ENCODE measurements around the gene SHMT2.

Gene SHMT2

DNA sequence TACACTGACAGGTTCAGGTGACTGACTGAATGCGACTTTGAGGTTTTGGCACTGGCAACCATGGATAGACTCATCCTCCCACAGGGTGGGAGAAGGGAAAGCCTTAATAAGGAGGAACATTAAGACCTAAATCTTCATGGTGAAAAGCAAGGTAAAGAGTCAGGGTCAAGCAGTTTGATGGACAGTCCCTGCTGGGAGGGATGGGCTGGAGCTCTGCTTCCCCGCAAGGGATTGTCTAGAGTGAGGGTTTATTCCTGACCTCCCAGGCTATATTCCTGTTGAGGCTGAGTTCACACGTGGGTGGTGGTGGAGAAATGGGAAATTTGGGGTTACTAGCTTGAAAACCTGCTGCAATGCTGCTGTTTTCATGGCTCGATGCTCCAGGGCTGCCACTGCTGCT is 30.9 kb downstream of the SHMT2 start:
- H3K4me3 ChIP-seq (ENCODE audit: low read depth, low read length), result no peak overlapping the region
- TF ChIP-seq POLR2A (IDR thresholded peaks at IDR 0.05; ENCODE audit: extremely low read depth, insufficient read length), result no peak
- TF ChIP-seq MAX (IDR thresholded peaks at IDR 0.05; ENCODE audit: low read depth, low read length), result no peak
- no peak for TF ChIP-seq MYC (IDR thresholded peaks at IDR 0.05; ENCODE audit: low read depth, low read length)
- TF ChIP-seq CTCF (IDR thresholded peaks at IDR 0.05; ENCODE audit: low read depth, low read length), result no peak
- DNase-seq (ENCODE audit: low read depth), result no peak

DNA sequence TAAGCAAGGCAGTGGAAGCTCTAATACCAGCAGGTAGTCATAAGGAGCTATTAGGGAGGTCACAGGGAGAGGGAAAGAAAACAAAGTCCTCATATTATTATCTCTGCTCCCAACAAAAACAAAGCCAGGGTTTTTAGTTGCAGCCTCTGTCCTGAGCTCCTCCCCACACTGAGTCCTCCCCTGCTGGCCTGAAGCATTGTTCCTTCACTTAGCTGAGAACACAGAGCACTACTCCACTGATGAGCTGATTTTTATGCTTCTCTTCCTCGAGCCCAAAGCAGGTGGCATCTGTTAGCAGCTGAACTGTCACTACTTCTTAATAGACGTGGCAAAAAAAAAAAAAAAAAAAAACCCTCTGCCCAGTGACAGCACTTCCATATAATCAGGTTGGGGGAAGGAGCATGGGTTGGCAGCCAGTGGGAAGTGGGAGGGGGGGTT is 31.9 kb downstream of the SHMT2 start:
- H3K4me3 ChIP-seq (ENCODE audit: low read depth, low read length), result no peak overlapping the region
- no peak for DNase-seq (ENCODE audit: low read depth)
- TF ChIP-seq POLR2A (IDR thresholded peaks at IDR 0.05; ENCODE audit: extremely low read depth, insufficient read length), result no peak
- no peak for TF ChIP-seq CTCF (IDR thresholded peaks at IDR 0.05; ENCODE audit: low read depth, low read length)
- TF ChIP-seq MAX (IDR thresholded peaks at IDR 0.05; ENCODE audit: low read depth, low read length), result no peak
- no peak for TF ChIP-seq MYC (IDR thresholded peaks at IDR 0.05; ENCODE audit: low read depth, low read length)

DNA sequence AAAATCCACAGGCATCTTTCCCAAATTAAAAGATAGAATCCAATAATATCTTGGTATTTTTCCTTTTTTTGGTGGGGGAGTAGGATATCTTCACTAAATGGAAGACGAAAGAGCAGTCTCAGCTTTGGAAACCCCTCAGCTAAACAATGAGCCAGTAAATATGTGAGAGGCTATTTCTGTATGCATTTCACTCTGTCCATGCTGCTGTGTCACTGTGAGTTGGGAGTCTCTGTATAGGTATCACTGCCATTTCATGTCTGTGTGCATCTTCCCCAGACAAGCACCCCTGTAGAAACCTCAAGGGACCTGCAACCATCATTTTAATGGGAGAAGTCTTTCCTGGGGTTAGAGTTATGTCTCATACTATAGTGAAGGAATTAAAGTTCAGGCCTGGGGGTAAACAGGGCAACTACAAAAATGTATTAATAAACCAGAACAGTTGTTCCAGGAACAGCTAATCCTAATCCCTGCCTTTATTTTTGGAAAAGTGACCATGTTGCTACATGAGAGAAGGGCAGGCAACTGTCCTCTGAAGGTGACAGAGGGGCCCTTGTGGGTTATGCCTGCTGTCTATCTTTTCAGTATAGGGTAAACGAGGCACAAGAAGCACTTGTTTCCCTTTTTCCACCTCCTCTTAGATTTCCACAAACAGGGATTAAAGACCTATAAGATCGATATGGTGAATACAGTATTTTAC is 32.8 kb downstream of the SHMT2 start:
- TF ChIP-seq MAX (IDR thresholded peaks at IDR 0.05; ENCODE audit: low read depth, low read length), result no peak
- no peak for TF ChIP-seq POLR2A (IDR thresholded peaks at IDR 0.05; ENCODE audit: extremely low read depth, insufficient read length)
- TF ChIP-seq CTCF (IDR thresholded peaks at IDR 0.05; ENCODE audit: low read depth, low read length), result no peak
- no peak for TF ChIP-seq MYC (IDR thresholded peaks at IDR 0.05; ENCODE audit: low read depth, low read length)
- no peak for DNase-seq (ENCODE audit: low read depth)
- H3K4me3 ChIP-seq (ENCODE audit: low read depth, low read length), result no peak overlapping the region

DNA sequence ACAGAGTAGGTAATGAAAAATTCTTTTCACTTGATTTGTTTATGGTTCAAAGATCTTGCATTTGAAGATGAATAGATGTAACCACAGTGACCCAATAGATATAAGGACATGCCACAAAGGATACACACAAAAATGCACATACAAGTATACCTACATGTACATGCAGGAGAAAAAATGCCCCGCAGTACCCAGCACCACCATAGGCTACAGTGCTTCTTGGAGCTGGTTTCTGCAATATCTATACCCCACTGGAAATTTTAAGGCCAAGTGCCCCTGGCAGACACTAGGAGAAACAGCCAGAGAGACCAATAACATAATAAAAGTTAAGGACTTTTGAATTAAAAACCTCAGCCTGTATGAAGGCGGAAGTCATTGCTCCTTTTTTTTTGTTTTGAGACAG is 33.6 kb downstream of the SHMT2 start:
- no peak for DNase-seq (ENCODE audit: low read depth)

GRCh38 chr12:57266681-57267080 is 37.2 kb downstream of the SHMT2 start:
- H3K4me3 ChIP-seq (ENCODE audit: low read depth, low read length), result no peak overlapping the region
- DNase-seq (ENCODE audit: low read depth), result no peak
- TF ChIP-seq MYC (IDR thresholded peaks at IDR 0.05; ENCODE audit: low read depth, low read length) (no peak), MAX (IDR thresholded peaks at IDR 0.05; ENCODE audit: low read depth, low read length) (no peak)

More for the DNA sequence above, 33.6 kb downstream of the SHMT2 start:
- TF ChIP-seq CTCF (IDR thresholded peaks at IDR 0.05; ENCODE audit: low read depth, low read length) (no peak), POLR2A (IDR thresholded peaks at IDR 0.05; ENCODE audit: extremely low read depth, insufficient read length) (no peak), MAX (IDR thresholded peaks at IDR 0.05; ENCODE audit: low read depth, low read length) (no peak), MYC (IDR thresholded peaks at IDR 0.05; ENCODE audit: low read depth, low read length) (no peak)
- no peak overlapping the region for H3K4me3 ChIP-seq (ENCODE audit: low read depth, low read length)

- H3K4me3 ChIP-seq (ENCODE audit: low read depth, low read length), result no peak overlapping the region
- DNase-seq (ENCODE audit: low read depth), result peak; percentile 21
- TF ChIP-seq MAX (IDR thresholded peaks at IDR 0.05; ENCODE audit: low read depth, low read length) (no peak), MYC (IDR thresholded peaks at IDR 0.05; ENCODE audit: low read depth, low read length) (no peak), POLR2A (IDR thresholded peaks at IDR 0.05; ENCODE audit: extremely low read depth, insufficient read length) (no peak), CTCF (IDR thresholded peaks at IDR 0.05; ENCODE audit: low read depth, low read length) (no peak)
Observed at GRCh38 chr12:57268264-57268663, 38.8 kb downstream of the SHMT2 start.

Data from NB4 (cell line).